H4 (cell line): Measurements from ENCODE around the gene LCN15. TPM values are rescaled to one million over a fixed set of nuclear protein-coding genes. Genes with fewer than 3 reads are reported as not detected.
"Not testable (repeated sequence)": the region's sequence is repeated elsewhere in the genome, so short reads cannot be mapped to it uniquely, and the experiment has no call there.

Experiments used
- DNase-seq: peaks from one replicate; pipeline ENCODE4 v3.0.0-alpha.2; 2015; ENCODE audit warnings: low spot score
- total RNA-seq: library from RNA; depleted of rRNA; stranded (reverse); fragments of >200 nt; shearing (Covaris generic); gene quantifications from 2 replicates; pipeline ENCODE4 v1.2.3, GENCODE V29; 2014

Gene LCN15
- total RNA-seq, 1 experiment from 2014 or later = not detected

GRCh38 chr9:136722093-136722968, 42.0 kb downstream of the LCN15 start:
- DNase-seq = no peak

GRCh38 chr9:136721339-136722092, 42.8 kb downstream of the LCN15 start:
- DNase-seq = no peak

GRCh38 chr9:136720898-136721338, 43.4 kb downstream of the LCN15 start:
- DNase-seq = no peak

GRCh38 chr9:136720251-136720897, 43.9 kb downstream of the LCN15 start:
- DNase-seq = no peak

GRCh38 chr9:136719195-136719880, 45.0 kb downstream of the LCN15 start:
- DNase-seq = no peak

GRCh38 chr9:136718345-136719194, 45.7 kb downstream of the LCN15 start:
- DNase-seq = no peak

GRCh38 chr9:136717399-136717798, 46.9 kb downstream of the LCN15 start:
- no peak for DNase-seq

GRCh38 chr9:136714893-136715274, 49.4 kb downstream of the LCN15 start:
- DNase-seq = no peak

GRCh38 chr9:136714096-136714892, 50.0 kb downstream of the LCN15 start:
- DNase-seq = no peak

GRCh38 chr9:136713550-136713949, 50.8 kb downstream of the LCN15 start:
- DNase-seq = no peak

- DNase-seq = no peak
Measured at GRCh38 chr9:136712690-136713544, 51.4 kb downstream of the LCN15 start.

GRCh38 chr9:136711751-136712689, 52.3 kb downstream of the LCN15 start, which contains the start of gene DIPK1B:
TSS of gene DIPK1B (plus strand) at chr9:136712572. CDS start at chr9:136712666, 94 bp downstream.
- no peak for DNase-seq

- not testable (repeated sequence) for DNase-seq
Measured at GRCh38 chr9:136711219-136711648, 53.1 kb downstream of the LCN15 start.

GRCh38 chr9:136710543-136710942, 53.8 kb downstream of the LCN15 start:
- DNase-seq = no peak
